WTC11 (cell line): ENCODE data around the gene C10orf90. TPM values are rescaled to one million over a fixed set of nuclear protein-coding genes. Genes with fewer than 3 reads are reported as not detected.

Source experiments
- ATAC-seq: fragments of 200-7000 bp; cut with Tn5 transposase; 2 replicates; pipeline ENCODE4 v1.10.0; 2021; ENCODE audit warnings: mild to moderate bottlenecking, moderate library complexity
- CTCF ChIA-PET: fragments of 300-600 bp; sonication (Branson Sonifier 250); formaldehyde crosslinking; loops from one replicate; lab custom pipeline; 2021; ENCODE audit warnings: antibody characterized with exemption; lab: Charles Lee
- POLR2A ChIA-PET: fragments of 350-600 bp; sonication (Branson Sonifier 250); formaldehyde crosslinking; loops from one replicate; lab custom pipeline; 2021; ENCODE audit warnings: antibody characterized with exemption; lab: Charles Lee
- DNase-seq: peaks from one replicate; pipeline ENCODE4 v3.0.0; 2021; ENCODE audit warnings: low spot score
- H3K27ac Mint-ChIP-seq: 2 replicates; pipeline ENCODE4 v1.8.0; 2021; ENCODE audit warnings: mixed read lengths
- H3K27me3 Mint-ChIP-seq: 2 replicates; pipeline ENCODE4 v1.8.0; 2021; ENCODE audit warnings: low read depth, mild to moderate bottlenecking, moderate library complexity, mixed read lengths
- H3K36me3 Mint-ChIP-seq: 2 replicates; pipeline ENCODE4 v1.8.0; 2021; ENCODE audit warnings: mixed read lengths
- H3K4me1 Mint-ChIP-seq: 2 replicates; pipeline ENCODE4 v1.8.0; 2022; ENCODE audit warnings: mixed read lengths
- H3K4me3 Mint-ChIP-seq: 2 replicates; pipeline ENCODE4 v1.8.0; 2021; ENCODE audit warnings: mild to moderate bottlenecking, moderate library complexity, mixed read lengths
- H3K9me3 Mint-ChIP-seq: 2 replicates; pipeline ENCODE4 v1.8.0; 2021; ENCODE audit warnings: mixed read lengths
- GTF2I ChIP-seq: fragments of 250-450 bp; sonication (Bioruptor Pico); conservative IDR thresholded peaks from 2 replicates; pipeline ENCODE4 v1.4.0; 2021; ENCODE audit warnings: mild to moderate bottlenecking
- MXD4 ChIP-seq: fragments of 250-450 bp; sonication (Bioruptor Pico); IDR thresholded peaks from 2 replicates; pipeline ENCODE4 v1.8.0; 2021; ENCODE audit warnings: mild to moderate bottlenecking, moderate library complexity, borderline replicate concordance
- NFYB ChIP-seq: sonication (generic); formaldehyde crosslinking; conservative IDR thresholded peaks from 2 replicates; pipeline ENCODE4 v1.8.0; 2022; ENCODE audit warnings: low read depth, missing genetic modification reagents
- OVOL2 ChIP-seq: fragments of 250-450 bp; sonication (Bioruptor Pico); IDR thresholded peaks from 2 replicates; pipeline ENCODE4 v1.9.0; 2021; ENCODE audit warnings: mild to moderate bottlenecking, borderline replicate concordance
- PRRX2 ChIP-seq: fragments of 250-450 bp; sonication (Bioruptor Pico); IDR thresholded peaks from 2 replicates; pipeline ENCODE4 v1.8.0; 2021; ENCODE audit warnings: mild to moderate bottlenecking
- RELA ChIP-seq: sonication (generic); formaldehyde crosslinking; IDR thresholded peaks from 2 replicates; pipeline ENCODE4 v1.8.1; 2022; ENCODE audit warnings: missing genetic modification reagents, mild to moderate bottlenecking, borderline replicate concordance
- SMAD3 ChIP-seq: sonication (generic); formaldehyde crosslinking; IDR thresholded peaks from 2 replicates; pipeline ENCODE4 v1.8.0; 2022; ENCODE audit warnings: missing genetic modification reagents, mild to moderate bottlenecking, borderline replicate concordance
- TEAD4 ChIP-seq: sonication (generic); formaldehyde crosslinking; IDR thresholded peaks from 2 replicates; pipeline ENCODE4 v1.8.0; 2022; ENCODE audit warnings: mild to moderate bottlenecking, missing genetic modification reagents
- ZNF317 ChIP-seq: sonication (generic); formaldehyde crosslinking; IDR thresholded peaks from 2 replicates; pipeline ENCODE4 v1.8.1; 2023; ENCODE audit warnings: low read depth, mild to moderate bottlenecking, moderate library complexity, missing genetic modification reagents, borderline replicate concordance
- total RNA-seq: library from RNA; stranded (reverse); gene quantifications from 3 replicates; pipeline ENCODE4 v1.2.3, GENCODE V29; 2021
- TF ChIP-seq, protein P1 (sequence below): sonication (generic); formaldehyde crosslinking; IDR thresholded peaks from 2 replicates; pipeline ENCODE4 v1.8.0; 2023; ENCODE audit warnings: mild to moderate bottlenecking, missing genetic modification reagents
- TF ChIP-seq, protein P2 (sequence below): fragments of 250-450 bp; sonication (Bioruptor Pico); IDR thresholded peaks from 2 replicates; pipeline ENCODE4 v1.9.0; 2021; ENCODE audit warnings: mild to moderate bottlenecking
- TF ChIP-seq, protein P3 (sequence below): sonication (generic); formaldehyde crosslinking; IDR thresholded peaks from 2 replicates; pipeline ENCODE4 v1.8.0; 2022; ENCODE audit warnings: mild to moderate bottlenecking, missing genetic modification reagents
- TF ChIP-seq, protein P4 (sequence below): sonication (generic); formaldehyde crosslinking; IDR thresholded peaks from 2 replicates; pipeline ENCODE4 v1.8.1; 2023; ENCODE audit warnings: mild to moderate bottlenecking, missing genetic modification reagents
- TF ChIP-seq, protein P5 (sequence below): fragments of 250-450 bp; sonication (Bioruptor Pico); IDR thresholded peaks from 2 replicates; pipeline ENCODE4 v1.9.0; 2021; ENCODE audit warnings: mild to moderate bottlenecking, borderline replicate concordance
- TF ChIP-seq, protein P6 (sequence below): sonication (generic); formaldehyde crosslinking; IDR thresholded peaks from 2 replicates; pipeline ENCODE4 v1.8.1; 2023; ENCODE audit warnings: mild to moderate bottlenecking, missing genetic modification reagents, borderline replicate concordance

C10orf90 gene
- total RNA-seq, 1 experiment from 2014 or later: 0.85 TPM

DNA sequence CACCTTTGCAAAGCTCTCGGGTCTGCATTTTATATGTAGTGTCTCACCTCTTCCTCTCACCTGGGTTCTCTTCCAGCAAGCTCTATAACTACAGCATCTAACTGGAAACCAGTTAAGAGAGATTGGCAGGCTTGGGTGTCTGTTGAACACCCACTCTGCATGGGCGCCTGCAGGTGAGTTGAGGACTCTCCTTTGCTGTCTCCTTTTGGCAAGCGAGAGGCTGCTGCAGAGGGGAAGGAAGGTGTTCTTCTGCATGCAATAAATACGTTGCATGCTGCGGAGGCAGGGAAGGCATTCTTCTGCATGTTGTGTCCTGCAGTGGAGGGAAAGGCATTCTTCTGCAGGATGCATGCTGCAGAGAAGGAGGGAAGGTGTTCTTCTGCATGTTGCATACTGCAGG is 200.8 kb downstream of the C10orf90 start:
- no peak overlapping the region for H3K4me3 Mint-ChIP-seq
- DNase-seq: no peak
- CTCF ChIA-PET: no interaction called here
- TF ChIP-seq, protein P1, sequence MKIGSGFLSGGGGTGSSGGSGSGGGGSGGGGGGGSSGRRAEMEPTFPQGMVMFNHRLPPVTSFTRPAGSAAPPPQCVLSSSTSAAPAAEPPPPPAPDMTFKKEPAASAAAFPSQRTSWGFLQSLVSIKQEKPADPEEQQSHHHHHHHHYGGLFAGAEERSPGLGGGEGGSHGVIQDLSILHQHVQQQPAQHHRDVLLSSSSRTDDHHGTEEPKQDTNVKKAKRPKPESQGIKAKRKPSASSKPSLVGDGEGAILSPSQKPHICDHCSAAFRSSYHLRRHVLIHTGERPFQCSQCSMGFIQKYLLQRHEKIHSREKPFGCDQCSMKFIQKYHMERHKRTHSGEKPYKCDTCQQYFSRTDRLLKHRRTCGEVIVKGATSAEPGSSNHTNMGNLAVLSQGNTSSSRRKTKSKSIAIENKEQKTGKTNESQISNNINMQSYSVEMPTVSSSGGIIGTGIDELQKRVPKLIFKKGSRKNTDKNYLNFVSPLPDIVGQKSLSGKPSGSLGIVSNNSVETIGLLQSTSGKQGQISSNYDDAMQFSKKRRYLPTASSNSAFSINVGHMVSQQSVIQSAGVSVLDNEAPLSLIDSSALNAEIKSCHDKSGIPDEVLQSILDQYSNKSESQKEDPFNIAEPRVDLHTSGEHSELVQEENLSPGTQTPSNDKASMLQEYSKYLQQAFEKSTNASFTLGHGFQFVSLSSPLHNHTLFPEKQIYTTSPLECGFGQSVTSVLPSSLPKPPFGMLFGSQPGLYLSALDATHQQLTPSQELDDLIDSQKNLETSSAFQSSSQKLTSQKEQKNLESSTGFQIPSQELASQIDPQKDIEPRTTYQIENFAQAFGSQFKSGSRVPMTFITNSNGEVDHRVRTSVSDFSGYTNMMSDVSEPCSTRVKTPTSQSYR (CRISPR knock-in tag): no peak
- no peak for TF ChIP-seq GTF2I (CRISPR knock-in tag)
- no peak for TF ChIP-seq SMAD3 (CRISPR knock-in tag)
- TF ChIP-seq PRRX2 (CRISPR knock-in tag): no peak
- TF ChIP-seq ZNF317 (CRISPR knock-in tag): no peak
- TF ChIP-seq MXD4 (CRISPR knock-in tag): no peak
- no peak for TF ChIP-seq NFYB (CRISPR knock-in tag)
- TF ChIP-seq, protein P2, sequence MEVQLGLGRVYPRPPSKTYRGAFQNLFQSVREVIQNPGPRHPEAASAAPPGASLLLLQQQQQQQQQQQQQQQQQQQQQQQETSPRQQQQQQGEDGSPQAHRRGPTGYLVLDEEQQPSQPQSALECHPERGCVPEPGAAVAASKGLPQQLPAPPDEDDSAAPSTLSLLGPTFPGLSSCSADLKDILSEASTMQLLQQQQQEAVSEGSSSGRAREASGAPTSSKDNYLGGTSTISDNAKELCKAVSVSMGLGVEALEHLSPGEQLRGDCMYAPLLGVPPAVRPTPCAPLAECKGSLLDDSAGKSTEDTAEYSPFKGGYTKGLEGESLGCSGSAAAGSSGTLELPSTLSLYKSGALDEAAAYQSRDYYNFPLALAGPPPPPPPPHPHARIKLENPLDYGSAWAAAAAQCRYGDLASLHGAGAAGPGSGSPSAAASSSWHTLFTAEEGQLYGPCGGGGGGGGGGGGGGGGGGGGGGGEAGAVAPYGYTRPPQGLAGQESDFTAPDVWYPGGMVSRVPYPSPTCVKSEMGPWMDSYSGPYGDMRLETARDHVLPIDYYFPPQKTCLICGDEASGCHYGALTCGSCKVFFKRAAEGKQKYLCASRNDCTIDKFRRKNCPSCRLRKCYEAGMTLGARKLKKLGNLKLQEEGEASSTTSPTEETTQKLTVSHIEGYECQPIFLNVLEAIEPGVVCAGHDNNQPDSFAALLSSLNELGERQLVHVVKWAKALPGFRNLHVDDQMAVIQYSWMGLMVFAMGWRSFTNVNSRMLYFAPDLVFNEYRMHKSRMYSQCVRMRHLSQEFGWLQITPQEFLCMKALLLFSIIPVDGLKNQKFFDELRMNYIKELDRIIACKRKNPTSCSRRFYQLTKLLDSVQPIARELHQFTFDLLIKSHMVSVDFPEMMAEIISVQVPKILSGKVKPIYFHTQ: no peak
- TF ChIP-seq, all 79 proteins: peak for 0
- no peak for ATAC-seq
- H3K27ac Mint-ChIP-seq: no peak overlapping the region
- peaks cover 7% of the 10 kb centered on the region for H3K9me3 Mint-ChIP-seq
- POLR2A ChIA-PET: no interaction called here
- H3K36me3 Mint-ChIP-seq: no peaks in the 10 kb centered on the region
- peaks cover 13% of the 10 kb centered on the region for H3K4me1 Mint-ChIP-seq
- no peaks in the 10 kb centered on the region for H3K27me3 Mint-ChIP-seq

DNA sequence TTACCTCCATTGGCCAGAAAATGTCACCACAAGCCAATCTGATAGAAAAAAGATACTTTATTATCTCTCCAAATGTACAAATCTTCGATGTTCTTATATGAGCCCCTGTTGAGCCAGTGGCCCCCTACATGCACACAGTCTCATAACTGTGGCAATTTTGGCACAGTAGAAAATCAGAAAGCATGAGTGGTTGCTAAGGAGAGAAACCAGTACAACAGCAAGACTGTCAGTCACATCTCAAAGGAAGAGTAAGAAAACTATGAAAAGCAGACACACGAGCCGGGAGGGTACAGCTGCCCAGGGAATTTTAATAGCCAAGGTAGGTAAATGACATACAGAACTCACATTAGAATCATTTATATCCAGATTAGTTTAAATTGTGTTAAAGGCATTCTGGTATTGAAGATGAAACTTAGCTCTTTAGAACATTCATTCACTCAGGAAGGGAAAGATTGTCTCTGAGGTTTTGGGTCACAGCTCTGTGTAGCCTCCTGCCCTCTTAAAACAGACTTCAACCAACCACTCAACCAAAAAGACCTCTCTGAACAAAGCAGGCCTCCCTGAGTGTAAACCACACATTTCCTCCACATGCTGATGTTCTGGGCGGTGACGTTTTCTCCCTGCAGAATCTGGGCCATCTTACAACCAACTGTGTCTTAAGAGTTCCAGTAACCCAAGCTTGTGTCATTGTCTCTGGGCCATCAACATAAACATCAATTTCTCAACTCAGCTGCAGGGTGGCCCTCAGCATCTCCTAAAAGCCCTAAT is 201.4 kb downstream of the C10orf90 start:
- ATAC-seq: no peak
- no peak for DNase-seq
- CTCF ChIA-PET: no interaction called here
- Mint-ChIP-seq H3K4me3 (no peak overlapping the region), H3K27me3 (no peaks in the 10 kb centered on the region), H3K27ac (no peak overlapping the region), H3K4me1 (peaks cover 13% of the 10 kb centered on the region), H3K9me3 (peaks cover 7% of the 10 kb centered on the region), H3K36me3 (no peaks in the 10 kb centered on the region)
- POLR2A ChIA-PET: no interaction called here
- TF ChIP-seq OVOL2 (CRISPR knock-in tag) (no peak), RELA (CRISPR knock-in tag) (no peak), TEAD4 (CRISPR knock-in tag) (no peak), ZNF317 (CRISPR knock-in tag) (no peak)
- TF ChIP-seq, protein P3, sequence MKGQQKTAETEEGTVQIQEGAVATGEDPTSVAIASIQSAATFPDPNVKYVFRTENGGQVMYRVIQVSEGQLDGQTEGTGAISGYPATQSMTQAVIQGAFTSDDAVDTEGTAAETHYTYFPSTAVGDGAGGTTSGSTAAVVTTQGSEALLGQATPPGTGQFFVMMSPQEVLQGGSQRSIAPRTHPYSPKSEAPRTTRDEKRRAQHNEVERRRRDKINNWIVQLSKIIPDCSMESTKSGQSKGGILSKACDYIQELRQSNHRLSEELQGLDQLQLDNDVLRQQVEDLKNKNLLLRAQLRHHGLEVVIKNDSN (CRISPR knock-in tag): no peak
- TF ChIP-seq, protein P4, sequence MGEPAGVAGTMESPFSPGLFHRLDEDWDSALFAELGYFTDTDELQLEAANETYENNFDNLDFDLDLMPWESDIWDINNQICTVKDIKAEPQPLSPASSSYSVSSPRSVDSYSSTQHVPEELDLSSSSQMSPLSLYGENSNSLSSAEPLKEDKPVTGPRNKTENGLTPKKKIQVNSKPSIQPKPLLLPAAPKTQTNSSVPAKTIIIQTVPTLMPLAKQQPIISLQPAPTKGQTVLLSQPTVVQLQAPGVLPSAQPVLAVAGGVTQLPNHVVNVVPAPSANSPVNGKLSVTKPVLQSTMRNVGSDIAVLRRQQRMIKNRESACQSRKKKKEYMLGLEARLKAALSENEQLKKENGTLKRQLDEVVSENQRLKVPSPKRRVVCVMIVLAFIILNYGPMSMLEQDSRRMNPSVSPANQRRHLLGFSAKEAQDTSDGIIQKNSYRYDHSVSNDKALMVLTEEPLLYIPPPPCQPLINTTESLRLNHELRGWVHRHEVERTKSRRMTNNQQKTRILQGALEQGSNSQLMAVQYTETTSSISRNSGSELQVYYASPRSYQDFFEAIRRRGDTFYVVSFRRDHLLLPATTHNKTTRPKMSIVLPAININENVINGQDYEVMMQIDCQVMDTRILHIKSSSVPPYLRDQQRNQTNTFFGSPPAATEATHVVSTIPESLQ (CRISPR knock-in tag): no peak
- TF ChIP-seq, protein P5, sequence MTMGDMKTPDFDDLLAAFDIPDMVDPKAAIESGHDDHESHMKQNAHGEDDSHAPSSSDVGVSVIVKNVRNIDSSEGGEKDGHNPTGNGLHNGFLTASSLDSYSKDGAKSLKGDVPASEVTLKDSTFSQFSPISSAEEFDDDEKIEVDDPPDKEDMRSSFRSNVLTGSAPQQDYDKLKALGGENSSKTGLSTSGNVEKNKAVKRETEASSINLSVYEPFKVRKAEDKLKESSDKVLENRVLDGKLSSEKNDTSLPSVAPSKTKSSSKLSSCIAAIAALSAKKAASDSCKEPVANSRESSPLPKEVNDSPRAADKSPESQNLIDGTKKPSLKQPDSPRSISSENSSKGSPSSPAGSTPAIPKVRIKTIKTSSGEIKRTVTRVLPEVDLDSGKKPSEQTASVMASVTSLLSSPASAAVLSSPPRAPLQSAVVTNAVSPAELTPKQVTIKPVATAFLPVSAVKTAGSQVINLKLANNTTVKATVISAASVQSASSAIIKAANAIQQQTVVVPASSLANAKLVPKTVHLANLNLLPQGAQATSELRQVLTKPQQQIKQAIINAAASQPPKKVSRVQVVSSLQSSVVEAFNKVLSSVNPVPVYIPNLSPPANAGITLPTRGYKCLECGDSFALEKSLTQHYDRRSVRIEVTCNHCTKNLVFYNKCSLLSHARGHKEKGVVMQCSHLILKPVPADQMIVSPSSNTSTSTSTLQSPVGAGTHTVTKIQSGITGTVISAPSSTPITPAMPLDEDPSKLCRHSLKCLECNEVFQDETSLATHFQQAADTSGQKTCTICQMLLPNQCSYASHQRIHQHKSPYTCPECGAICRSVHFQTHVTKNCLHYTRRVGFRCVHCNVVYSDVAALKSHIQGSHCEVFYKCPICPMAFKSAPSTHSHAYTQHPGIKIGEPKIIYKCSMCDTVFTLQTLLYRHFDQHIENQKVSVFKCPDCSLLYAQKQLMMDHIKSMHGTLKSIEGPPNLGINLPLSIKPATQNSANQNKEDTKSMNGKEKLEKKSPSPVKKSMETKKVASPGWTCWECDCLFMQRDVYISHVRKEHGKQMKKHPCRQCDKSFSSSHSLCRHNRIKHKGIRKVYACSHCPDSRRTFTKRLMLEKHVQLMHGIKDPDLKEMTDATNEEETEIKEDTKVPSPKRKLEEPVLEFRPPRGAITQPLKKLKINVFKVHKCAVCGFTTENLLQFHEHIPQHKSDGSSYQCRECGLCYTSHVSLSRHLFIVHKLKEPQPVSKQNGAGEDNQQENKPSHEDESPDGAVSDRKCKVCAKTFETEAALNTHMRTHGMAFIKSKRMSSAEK: no peak
- TF ChIP-seq, protein P6, sequence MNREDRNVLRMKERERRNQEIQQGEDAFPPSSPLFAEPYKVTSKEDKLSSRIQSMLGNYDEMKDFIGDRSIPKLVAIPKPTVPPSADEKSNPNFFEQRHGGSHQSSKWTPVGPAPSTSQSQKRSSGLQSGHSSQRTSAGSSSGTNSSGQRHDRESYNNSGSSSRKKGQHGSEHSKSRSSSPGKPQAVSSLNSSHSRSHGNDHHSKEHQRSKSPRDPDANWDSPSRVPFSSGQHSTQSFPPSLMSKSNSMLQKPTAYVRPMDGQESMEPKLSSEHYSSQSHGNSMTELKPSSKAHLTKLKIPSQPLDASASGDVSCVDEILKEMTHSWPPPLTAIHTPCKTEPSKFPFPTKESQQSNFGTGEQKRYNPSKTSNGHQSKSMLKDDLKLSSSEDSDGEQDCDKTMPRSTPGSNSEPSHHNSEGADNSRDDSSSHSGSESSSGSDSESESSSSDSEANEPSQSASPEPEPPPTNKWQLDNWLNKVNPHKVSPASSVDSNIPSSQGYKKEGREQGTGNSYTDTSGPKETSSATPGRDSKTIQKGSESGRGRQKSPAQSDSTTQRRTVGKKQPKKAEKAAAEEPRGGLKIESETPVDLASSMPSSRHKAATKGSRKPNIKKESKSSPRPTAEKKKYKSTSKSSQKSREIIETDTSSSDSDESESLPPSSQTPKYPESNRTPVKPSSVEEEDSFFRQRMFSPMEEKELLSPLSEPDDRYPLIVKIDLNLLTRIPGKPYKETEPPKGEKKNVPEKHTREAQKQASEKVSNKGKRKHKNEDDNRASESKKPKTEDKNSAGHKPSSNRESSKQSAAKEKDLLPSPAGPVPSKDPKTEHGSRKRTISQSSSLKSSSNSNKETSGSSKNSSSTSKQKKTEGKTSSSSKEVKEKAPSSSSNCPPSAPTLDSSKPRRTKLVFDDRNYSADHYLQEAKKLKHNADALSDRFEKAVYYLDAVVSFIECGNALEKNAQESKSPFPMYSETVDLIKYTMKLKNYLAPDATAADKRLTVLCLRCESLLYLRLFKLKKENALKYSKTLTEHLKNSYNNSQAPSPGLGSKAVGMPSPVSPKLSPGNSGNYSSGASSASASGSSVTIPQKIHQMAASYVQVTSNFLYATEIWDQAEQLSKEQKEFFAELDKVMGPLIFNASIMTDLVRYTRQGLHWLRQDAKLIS (CRISPR knock-in tag): no peak
